Suprapubic skin (tissue), 4 donors: ENCODE results near the gene PIGQ. TPM values are rescaled to one million over a fixed set of nuclear protein-coding genes. Genes with fewer than 3 reads are reported as not detected.
A peak's percentile ranks its signal among the peaks of the same experiment; 100 is the strongest.

Source experiments
- DNase-seq, 2 donors: peaks; one replicate each; pipeline ENCODE4 v3.0.0-alpha.2; 2019; ENCODE audit warnings: low spot score in 2 of 2
- H3K27ac ChIP-seq: fragments of 200-600 bp; sonication (generic); one replicate; pipeline ENCODE4 v1.5.1; 2019
- H3K27me3 ChIP-seq: fragments of 200-600 bp; sonication (generic); one replicate; pipeline ENCODE4 v1.5.1; 2019
- H3K36me3 ChIP-seq: fragments of 200-600 bp; sonication (generic); one replicate; pipeline ENCODE4 v1.5.1; 2019
- H3K4me1 ChIP-seq: fragments of 200-600 bp; sonication (generic); one replicate; pipeline ENCODE4 v1.5.1; 2019
- H3K4me3 ChIP-seq: fragments of 200-600 bp; sonication (generic); one replicate; pipeline ENCODE4 v1.5.1; 2019; ENCODE audit warnings: mild to moderate bottlenecking
- H3K9me3 ChIP-seq: fragments of 200-600 bp; sonication (generic); one replicate; pipeline ENCODE4 v1.5.1; 2019
- CTCF ChIP-seq, 2 donors: fragments of 200-600 bp in 1 of 2; fragments of 450-650 bp in 1 of 2; sonication (generic) in 1 of 2; IDR thresholded peaks; one replicate each; pipeline ENCODE4 v1.5.1; 2016 to 2019; ENCODE audit warnings: antibody characterized with exemption in 2 of 2, mild to moderate bottlenecking in 1 of 2, moderate library complexity in 1 of 2
- EP300 ChIP-seq: sonication (generic); formaldehyde crosslinking; IDR thresholded peaks from one replicate; pipeline ENCODE4 v1.6.1; 2017; ENCODE audit warnings: antibody characterized with exemption
- POLR2A ChIP-seq, 2 donors: fragments of 450-650 bp; IDR thresholded peaks; one replicate each; pipeline ENCODE4 v1.6.1; 2017; ENCODE audit warnings: antibody characterized with exemption in 2 of 2, mild to moderate bottlenecking in 2 of 2, moderate library complexity in 2 of 2
- POLR2AphosphoS5 ChIP-seq, 3 donors: sonication (generic); formaldehyde crosslinking; IDR thresholded peaks; one replicate each; pipeline ENCODE4 v1.6.1; 2017; ENCODE audit warnings: antibody characterized with exemption in 3 of 3
- WGBS: methylation state at CpG from one replicate; pipeline ENCODE4 v1.1.5; 2018; 5-methylcytosine and 5-hydroxymethylcytosine counted together
- total RNA-seq, 4 donors: library from RNA; depleted of rRNA; stranded (reverse); fragments of >200 nt; gene quantifications; one replicate each; pipeline ENCODE4 v1.1.0, GENCODE V29; 2016

Gene PIGQ
- total RNA-seq, 4 donors from 2014 or later, result 36.9 to 54.6 (median 44.1) TPM

DNA sequence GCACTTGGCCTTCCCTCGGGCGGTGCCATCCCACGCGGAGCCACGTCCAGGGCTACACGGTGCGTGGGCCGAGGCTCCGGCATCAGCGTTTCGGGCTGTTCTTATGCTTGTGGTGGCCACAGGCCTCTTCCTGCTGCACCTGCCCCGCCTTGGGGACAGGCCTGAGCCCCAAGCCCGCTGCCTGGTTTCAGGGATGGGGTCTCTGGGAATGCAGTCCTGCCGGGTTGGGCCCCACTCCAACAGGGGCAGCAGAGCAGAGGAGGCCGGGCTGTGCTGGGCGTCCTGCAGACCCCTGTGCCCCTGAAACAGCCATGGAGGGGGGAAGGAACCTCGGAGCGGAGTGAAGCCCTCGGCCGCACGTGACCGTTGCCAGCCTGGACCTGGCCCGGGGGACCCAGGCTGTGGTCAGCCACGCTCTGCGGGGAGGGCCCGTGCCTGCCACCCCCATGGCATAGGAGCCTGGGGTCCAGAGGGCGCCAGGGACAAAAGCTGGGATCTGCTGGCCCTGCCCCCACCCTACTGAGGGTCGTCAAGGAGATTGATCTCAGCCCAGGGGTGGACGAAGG is 60.6 kb downstream of the PIGQ start:
- H3K27ac ChIP-seq, result no peak overlapping the region
- DNase-seq, result peak in 1 of 2 donors; percentile 66
- H3K4me3 ChIP-seq, result no peak overlapping the region
- H3K27me3 ChIP-seq, result no peaks in the 10 kb centered on the region
- TF ChIP-seq EP300 (no peak), POLR2A (IDR thresholded peaks at IDR 0.05) (no peak), CTCF (IDR thresholded peaks at IDR 0.05) (no peak), POLR2AphosphoS5 (IDR thresholded peaks at IDR 0.05) (no peak)
- peaks cover 55% of the 10 kb centered on the region for H3K36me3 ChIP-seq
- 35% methylated on average over 6 of the region's 29 CpGs for WGBS
- H3K9me3 ChIP-seq, result no peaks in the 10 kb centered on the region
- H3K4me1 ChIP-seq, result peaks cover 36% of the 10 kb centered on the region

DNA sequence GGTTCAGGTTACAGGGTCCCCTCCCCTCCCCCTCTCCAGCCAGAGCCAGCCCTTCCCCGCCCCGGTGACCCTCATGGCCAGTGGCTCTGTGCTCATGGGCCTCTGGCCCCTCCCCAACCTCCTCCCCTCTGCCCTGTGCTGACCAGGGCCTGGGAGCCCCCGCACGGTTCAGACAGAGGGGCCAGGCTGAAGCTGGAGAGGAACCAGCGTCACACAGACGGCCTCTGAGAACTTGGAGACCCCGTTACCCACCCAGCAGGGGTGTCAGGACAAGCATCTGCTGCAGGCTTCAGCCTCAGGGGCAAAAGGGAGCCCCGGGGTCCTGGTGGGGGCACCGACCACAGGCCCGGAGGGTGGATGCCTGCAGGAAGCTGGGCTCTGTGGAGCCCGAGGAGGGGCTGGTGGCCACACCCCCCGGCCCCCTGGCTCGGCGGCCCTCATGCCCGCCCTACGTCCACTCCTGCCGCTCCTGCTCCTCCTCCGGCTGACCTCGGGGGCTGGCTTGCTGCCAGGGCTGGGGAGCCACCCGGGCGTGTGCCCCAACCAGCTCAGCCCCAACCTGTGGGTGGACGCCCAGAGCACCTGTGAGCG is 61.1 kb downstream of the PIGQ start, which contains the start of gene WFIKKN1:
TSS of gene WFIKKN1 (plus strand) at position 171 of the 591 bp plus-strand sequence. CDS start at position 440, 269 bp downstream.
- H3K27me3 ChIP-seq, result no peaks in the 10 kb centered on the region
- TF ChIP-seq CTCF (IDR thresholded peaks at IDR 0.05) (no peak), EP300 (no peak), POLR2A (IDR thresholded peaks at IDR 0.05) (no peak), POLR2AphosphoS5 (IDR thresholded peaks at IDR 0.05) (no peak)
- peaks cover 50% of the 10 kb centered on the region for H3K36me3 ChIP-seq
- H3K27ac ChIP-seq, result no peak within 1 kb of the TSS
- no peaks in the 10 kb centered on the region for H3K9me3 ChIP-seq
- no CpG with 5 or more reads among the region's 23 CpGs for WGBS
- peak in 1 of 2 donors; percentile 72 for DNase-seq
- H3K4me1 ChIP-seq, result peaks cover 42% of the 10 kb centered on the region
- H3K4me3 ChIP-seq, result no peak within 1 kb of the TSS

DNA sequence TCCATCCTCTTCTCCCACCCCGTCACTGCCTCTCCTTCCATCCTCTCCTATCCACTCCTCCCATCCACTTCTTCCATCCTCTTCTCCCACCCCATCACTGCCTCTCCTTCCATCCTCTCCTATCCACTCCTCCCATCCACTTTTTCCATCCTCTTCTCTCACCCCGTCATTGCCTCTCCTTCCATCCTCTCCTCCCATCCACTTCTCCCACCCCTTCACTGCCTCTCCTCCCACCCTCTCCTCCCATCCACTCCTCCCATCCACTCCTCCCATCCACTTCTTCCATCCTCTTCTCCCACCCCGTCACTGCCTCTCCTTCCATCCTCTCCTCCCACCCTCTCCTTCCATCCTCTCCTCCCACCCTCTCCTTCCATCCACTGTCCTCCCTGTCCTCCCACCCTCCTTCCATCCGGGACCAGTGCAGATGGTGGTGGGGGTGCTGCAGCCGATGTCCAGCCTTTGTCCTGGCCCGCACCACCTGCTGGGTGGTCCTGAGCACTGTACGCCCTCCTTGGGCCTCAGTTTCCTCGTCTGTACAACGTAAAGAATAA is 62.1 kb downstream of the PIGQ start:
- Histone ChIP-seq H3K36me3 (peaks cover 40% of the 10 kb centered on the region), H3K4me1 (peaks cover 41% of the 10 kb centered on the region), H3K27me3 (no peaks in the 10 kb centered on the region), H3K9me3 (no peaks in the 10 kb centered on the region), H3K4me3 (no peak overlapping the region), H3K27ac (no peak overlapping the region)
- TF ChIP-seq CTCF (IDR thresholded peaks at IDR 0.05), result no peak
- no peak for TF ChIP-seq POLR2A (IDR thresholded peaks at IDR 0.05)
- no peak for TF ChIP-seq EP300
- TF ChIP-seq POLR2AphosphoS5 (IDR thresholded peaks at IDR 0.05), result no peak
- WGBS, result 57% methylated on average over 9 of the region's 9 CpGs
- DNase-seq, result no peak

- H3K27ac ChIP-seq, result no peak overlapping the region
- no peak for DNase-seq
- no peak overlapping the region for H3K4me3 ChIP-seq
- H3K27me3 ChIP-seq, result no peaks in the 10 kb centered on the region
- no peaks in the 10 kb centered on the region for H3K9me3 ChIP-seq
- peaks cover 43% of the 10 kb centered on the region for H3K4me1 ChIP-seq
- WGBS, result 91% methylated on average over 17 of the region's 67 CpGs
- peaks cover 32% of the 10 kb centered on the region for H3K36me3 ChIP-seq
- no peak for TF ChIP-seq POLR2A (IDR thresholded peaks at IDR 0.05)
- TF ChIP-seq EP300, result no peak
- no peak for TF ChIP-seq POLR2AphosphoS5 (IDR thresholded peaks at IDR 0.05)
- no peak for TF ChIP-seq CTCF (IDR thresholded peaks at IDR 0.05)
Observed at GRCh38 chr16:632486-633335, 62.9 kb downstream of the PIGQ start.
